Large intestine (tissue), 3 donors: Measurements from ENCODE around the gene MBOAT7. TPM values are rescaled to one million over a fixed set of nuclear protein-coding genes. Genes with fewer than 3 reads are reported as not detected.

Experiments
- DNase-seq, 2 donors: peaks; one replicate each; pipeline versions ENCODE4 v3.0.0 to v3.0.0-alpha.2; 2013
- H3K27ac ChIP-seq: one replicate; pipeline ENCODE4 v1.5.1; 2013; ENCODE audit warnings: low read length
- H3K27me3 ChIP-seq: 2 replicates; pipeline ENCODE4 v1.6.1; 2013; ENCODE audit warnings: low read length; ENCODE audit not compliant: control insufficient read depth, insufficient read depth
- H3K36me3 ChIP-seq: 2 replicates; pipeline ENCODE4 v1.6.1; 2013; ENCODE audit warnings: low read length; ENCODE audit not compliant: control insufficient read depth, insufficient read depth
- H3K4me1 ChIP-seq: one replicate; pipeline ENCODE4 v1.6.1; 2013; ENCODE audit warnings: low read length; ENCODE audit not compliant: control insufficient read depth, insufficient read depth
- H3K4me3 ChIP-seq: one replicate; pipeline ENCODE4 v1.5.1; 2013; ENCODE audit warnings: low read length
- H3K9me3 ChIP-seq: one replicate; pipeline ENCODE4 v1.6.1; 2013; ENCODE audit warnings: mild to moderate bottlenecking, low read depth, low read length, moderate library complexity; ENCODE audit not compliant: control insufficient read depth
- WGBS: methylation state at CpG from one replicate; pipeline ENCODE4 v1.1.5; 2013; ENCODE audit warnings: low lambda C conversion rate; ENCODE audit not compliant: insufficient coverage; 5-methylcytosine and 5-hydroxymethylcytosine counted together
- polyA plus RNA-seq: library from polyadenylated mRNA; unstranded; fragments of 120-200 nt; gene quantifications from one replicate; pipeline ENCODE4 v1.2.1, GENCODE V29; 2013

The MBOAT7 gene
- polyA plus RNA-seq, 1 donor, result 97.9 TPM

DNA sequence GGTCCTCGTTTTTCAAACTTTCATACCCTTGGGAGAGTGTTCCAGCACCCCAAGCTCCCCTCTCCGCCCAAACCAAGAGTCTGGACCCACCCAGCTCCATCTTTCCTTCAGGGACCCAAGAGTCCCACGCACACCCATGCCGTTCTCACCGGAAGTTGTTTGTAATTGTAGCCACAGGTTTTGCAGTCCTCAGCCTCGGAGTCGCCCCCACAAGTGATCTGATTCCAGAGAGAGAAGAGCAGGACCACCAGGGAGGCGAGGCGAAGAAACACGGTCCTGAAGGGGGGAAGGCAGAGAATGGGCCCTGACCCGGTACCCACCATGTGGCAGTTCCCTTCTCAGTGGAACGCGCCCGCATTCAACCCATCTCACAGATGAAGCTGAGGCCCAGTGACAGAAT lies 26.5 kb downstream of the MBOAT7 start:
- peaks cover 40% of the 10 kb centered on the region for H3K4me1 ChIP-seq
- no peak for DNase-seq

GRCh38 chr19:54162241-54162805 lies 27.1 kb downstream of the MBOAT7 start:
- Histone ChIP-seq H3K27ac (peak overlapping the region; percentile 87), H3K4me1 (peaks cover 40% of the 10 kb centered on the region), H3K27me3 (no peaks in the 10 kb centered on the region), H3K36me3 (peaks cover 9% of the 10 kb centered on the region), H3K9me3 (peaks cover 3% of the 10 kb centered on the region), H3K4me3 (peak overlapping the region; percentile 40)
- DNase-seq, result peak; percentile 81 to 92
- no CpG with 5 or more reads among the region's 35 CpGs for WGBS

More for the DNA sequence above, 26.5 kb downstream of the MBOAT7 start:
- Histone ChIP-seq H3K27ac (peak overlapping the region; percentile 87), H3K27me3 (no peaks in the 10 kb centered on the region), H3K36me3 (peaks cover 5% of the 10 kb centered on the region), H3K9me3 (peaks cover 3% of the 10 kb centered on the region), H3K4me3 (peak overlapping the region; percentile 40)
- WGBS, result no CpG with 5 or more reads among the region's 14 CpGs

- Histone ChIP-seq H3K4me1 (peaks cover 40% of the 10 kb centered on the region), H3K27ac (no peak overlapping the region), H3K36me3 (peaks cover 23% of the 10 kb centered on the region), H3K9me3 (peaks cover 3% of the 10 kb centered on the region), H3K27me3 (no peaks in the 10 kb centered on the region), H3K4me3 (peak overlapping the region; percentile 47)
- DNase-seq, result peak in 1 of 2 donors; percentile 26
- no CpG with 5 or more reads among the region's 13 CpGs for WGBS
Measured at GRCh38 chr19:54160854-54161253, 28.5 kb downstream of the MBOAT7 start.

DNA sequence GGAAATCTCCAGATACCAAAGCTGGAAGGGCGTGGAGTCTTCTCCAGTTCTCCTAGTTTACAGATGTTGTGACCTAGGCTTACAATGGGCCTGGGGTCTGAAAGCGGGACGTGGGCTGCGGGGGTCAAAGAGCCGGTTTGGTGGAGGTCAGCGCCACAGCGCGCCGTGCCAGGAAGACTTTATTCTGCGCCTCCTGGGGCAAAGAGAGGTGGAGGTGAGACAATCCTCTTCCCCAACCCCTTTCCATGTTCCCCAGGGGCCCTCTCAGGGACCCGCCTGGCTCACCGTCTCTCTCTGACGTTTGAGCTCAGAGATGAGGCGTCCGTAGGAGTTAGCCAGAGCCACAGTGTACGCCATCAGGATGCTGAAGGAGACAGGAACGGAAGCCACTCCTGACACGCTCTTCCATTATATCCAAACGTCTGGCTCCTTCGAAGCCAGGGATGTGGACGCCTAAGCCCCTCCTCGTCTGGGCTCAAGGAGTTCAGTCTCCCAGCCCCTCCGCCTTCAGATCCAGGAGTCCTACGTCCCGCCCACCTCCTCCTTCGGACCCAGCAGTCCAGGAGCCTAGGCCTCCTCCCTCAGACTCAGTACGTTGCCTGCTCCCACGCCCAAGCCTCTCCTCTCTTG lies 29.1 kb downstream of the MBOAT7 start:
- H3K9me3 ChIP-seq, result peaks cover 3% of the 10 kb centered on the region
- no CpG with 5 or more reads among the region's 28 CpGs for WGBS
- peaks cover 34% of the 10 kb centered on the region for H3K4me1 ChIP-seq
- H3K27me3 ChIP-seq, result no peaks in the 10 kb centered on the region
- peak overlapping the region; percentile 47 for H3K4me3 ChIP-seq
- no peak for DNase-seq
- H3K36me3 ChIP-seq, result peaks cover 28% of the 10 kb centered on the region
- H3K27ac ChIP-seq, result peak overlapping the region; percentile 72

DNA sequence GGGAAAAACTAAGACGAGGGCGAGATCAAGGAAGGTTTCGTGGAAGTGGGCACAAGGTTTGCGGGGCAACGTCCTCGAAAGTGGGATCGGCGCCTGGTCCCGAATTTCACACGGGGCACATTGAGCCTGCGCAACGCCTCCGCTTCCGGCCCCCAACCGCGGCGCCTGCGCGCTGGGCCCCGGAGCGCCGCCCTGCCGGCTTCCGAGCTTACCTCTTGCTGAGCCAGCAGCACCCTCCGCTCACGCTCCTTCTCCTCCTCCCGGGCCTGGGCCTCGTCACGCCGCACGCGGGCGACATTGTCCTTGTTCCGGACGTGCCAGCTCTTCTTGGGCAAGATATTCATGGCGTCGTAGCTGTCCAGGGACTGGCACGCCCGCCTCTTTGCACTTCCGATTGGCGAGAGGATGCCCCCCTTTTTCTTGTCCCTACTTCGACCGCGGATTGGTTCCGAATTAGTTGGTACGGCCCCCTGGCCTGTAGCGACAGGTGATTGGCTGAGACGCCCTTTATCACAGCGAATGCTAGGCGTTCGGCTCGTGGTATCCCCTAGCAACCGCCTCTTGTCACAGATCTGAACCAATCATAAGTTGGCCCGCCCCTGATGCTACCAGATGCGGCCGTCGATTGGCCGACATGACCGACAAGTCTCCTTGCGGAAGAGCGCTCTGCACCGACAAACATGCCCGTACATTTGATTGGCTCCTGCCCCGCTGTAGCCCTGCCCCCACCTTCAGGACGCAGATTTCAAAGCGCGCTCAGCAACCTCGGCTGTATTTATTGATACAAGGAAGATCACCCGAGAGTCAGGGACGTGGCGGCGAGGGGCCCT lies 29.8 kb downstream of the MBOAT7 start, which contains the start of gene LENG1:
TSS of gene LENG1 (minus strand) at position 370 of the 830 bp plus-strand sequence. CDS start at position 344, 26 bp downstream.
- no CpG with 5 or more reads among the region's 72 CpGs for WGBS
- peak; percentile 100 for DNase-seq
- Histone ChIP-seq H3K27me3 (no peaks in the 10 kb centered on the region), H3K36me3 (peaks cover 36% of the 10 kb centered on the region), H3K27ac (peak within 1 kb of the TSS; percentile 88), H3K4me3 (peak within 1 kb of the TSS; percentile 70), H3K9me3 (no peaks in the 10 kb centered on the region), H3K4me1 (peaks cover 33% of the 10 kb centered on the region)

GRCh38 chr19:54158812-54159351 lies 30.5 kb downstream of the MBOAT7 start:
- Histone ChIP-seq H3K4me3 (peak overlapping the region; percentile 70), H3K27me3 (no peaks in the 10 kb centered on the region), H3K4me1 (peaks cover 29% of the 10 kb centered on the region), H3K9me3 (no peaks in the 10 kb centered on the region), H3K27ac (peak overlapping the region; percentile 88), H3K36me3 (peaks cover 41% of the 10 kb centered on the region)
- no CpG with 5 or more reads among the region's 19 CpGs for WGBS
- DNase-seq, result no peak

- no peak for DNase-seq
- WGBS, result no CpG with 5 or more reads among the region's 3 CpGs
- Histone ChIP-seq H3K36me3 (peaks cover 60% of the 10 kb centered on the region), H3K9me3 (no peaks in the 10 kb centered on the region), H3K4me1 (peaks cover 20% of the 10 kb centered on the region), H3K27ac (no peak overlapping the region), H3K27me3 (no peaks in the 10 kb centered on the region), H3K4me3 (no peak overlapping the region)
Measured at GRCh38 chr19:54156953-54157352, 32.4 kb downstream of the MBOAT7 start.

GRCh38 chr19:54156490-54156889 lies 32.9 kb downstream of the MBOAT7 start:
- no peak for DNase-seq
- Histone ChIP-seq H3K4me1 (peaks cover 16% of the 10 kb centered on the region), H3K27me3 (no peaks in the 10 kb centered on the region), H3K36me3 (peaks cover 65% of the 10 kb centered on the region), H3K4me3 (no peak overlapping the region), H3K9me3 (no peaks in the 10 kb centered on the region), H3K27ac (no peak overlapping the region)
- no CpG with 5 or more reads among the region's 11 CpGs for WGBS

- DNase-seq, result no peak
- Histone ChIP-seq H3K4me1 (peaks cover 12% of the 10 kb centered on the region), H3K9me3 (no peaks in the 10 kb centered on the region), H3K27me3 (no peaks in the 10 kb centered on the region), H3K36me3 (peaks cover 72% of the 10 kb centered on the region), H3K4me3 (no peak overlapping the region), H3K27ac (no peak overlapping the region)
- no CpG with 5 or more reads among the region's 19 CpGs for WGBS
Measured at GRCh38 chr19:54155694-54156093, 33.7 kb downstream of the MBOAT7 start.
